NCI-H774 (cell line): ENCODE results near the gene ZFX.
"Not testable (repeated sequence)": the region's sequence is repeated elsewhere in the genome, so short reads cannot be mapped to it uniquely, and the experiment has no call there.

Source experiments
- DNase-seq: peaks from one replicate; lab custom pipeline; 2025; lab: John Stamatoyannopoulos, UW

ZFX gene

GRCh38 chrX:24149351-24150050, at the start of gene ZFX:
Gene ZFX, plus strand, starts transcription at chrX:24149729. Its CDS starts 23,014 bp downstream, at chrX:24172743.
- DNase-seq, result no peak

- no peak for DNase-seq
Observed at GRCh38 chrX:24100713-24101112, 48.8 kb upstream of the ZFX start.

- DNase-seq, result peak; percentile 0
Observed at GRCh38 chrX:24110069-24110468, 39.5 kb upstream of the ZFX start.

GRCh38 chrX:24113181-24113580, 36.3 kb upstream of the ZFX start:
- DNase-seq, result no peak

- no peak for DNase-seq
Observed at GRCh38 chrX:24117258-24117657, 32.3 kb upstream of the ZFX start.

- DNase-seq, result no peak
Observed at GRCh38 chrX:24124244-24124799, 25.2 kb upstream of the ZFX start.

- no peak for DNase-seq
Observed at GRCh38 chrX:24125028-24125612, 24.4 kb upstream of the ZFX start.

- no peak for DNase-seq
Observed at GRCh38 chrX:24131476-24131875, 18.1 kb upstream of the ZFX start.

- no peak for DNase-seq
Observed at GRCh38 chrX:24133312-24133711, 16.2 kb upstream of the ZFX start.

- not testable (repeated sequence) for DNase-seq
Observed at GRCh38 chrX:24135768-24136167, 13.8 kb upstream of the ZFX start.

- no peak for DNase-seq
Observed at GRCh38 chrX:24137192-24137591, 12.3 kb upstream of the ZFX start.

GRCh38 chrX:24143982-24144381, 5.5 kb upstream of the ZFX start:
- not testable (repeated sequence) for DNase-seq

GRCh38 chrX:24144528-24144927, 5.0 kb upstream of the ZFX start:
- no peak for DNase-seq

GRCh38 chrX:24145303-24146186, 4.0 kb upstream of the ZFX start:
- no peak for DNase-seq

- DNase-seq, result no peak
Observed at GRCh38 chrX:24146283-24146949, 3.1 kb upstream of the ZFX start.

- no peak for DNase-seq
Observed at GRCh38 chrX:24147165-24147564, 2.4 kb upstream of the ZFX start.

- no peak for DNase-seq
Observed at GRCh38 chrX:24148121-24148520, 1.4 kb upstream of the ZFX start.

GRCh38 chrX:24148535-24149350, 786 bp upstream of the ZFX start:
- no peak for DNase-seq

GRCh38 chrX:24150051-24150790, 692 bp downstream of the ZFX start:
- DNase-seq, result peak; percentile 78

- no peak for DNase-seq
Observed at GRCh38 chrX:24150898-24151297, 1.4 kb downstream of the ZFX start.
